Cardiac septum (tissue), 1 donor: ENCODE measurements around the gene NWD2. TPM values are rescaled to one million over a fixed set of nuclear protein-coding genes. Genes with fewer than 3 reads are reported as not detected.

Experiments used
- DNase-seq: peaks from one replicate; pipeline ENCODE4 v3.0.0-alpha.2; 2020; ENCODE audit warnings: low spot score
- intact Hi-C: fragments of 100-400 bp; cut with DNase I; formaldehyde crosslinking; loops from one replicate; pipeline ENCODE4 v1.14.0; 2022
- total RNA-seq: library from RNA; stranded (reverse); fragmentation: NEBNext Ultra II Directional; extraction: Animal tissue kit (Norgen Biotek cat#: 25700); gene quantifications from one replicate; pipeline ENCODE4 v1.2.1, GENCODE V29; 2021
- donor health status: DM: no; HTN: no; CAD: no.

The NWD2 gene
- total RNA-seq, 1 donor from 2014 or later: not detected

DNA sequence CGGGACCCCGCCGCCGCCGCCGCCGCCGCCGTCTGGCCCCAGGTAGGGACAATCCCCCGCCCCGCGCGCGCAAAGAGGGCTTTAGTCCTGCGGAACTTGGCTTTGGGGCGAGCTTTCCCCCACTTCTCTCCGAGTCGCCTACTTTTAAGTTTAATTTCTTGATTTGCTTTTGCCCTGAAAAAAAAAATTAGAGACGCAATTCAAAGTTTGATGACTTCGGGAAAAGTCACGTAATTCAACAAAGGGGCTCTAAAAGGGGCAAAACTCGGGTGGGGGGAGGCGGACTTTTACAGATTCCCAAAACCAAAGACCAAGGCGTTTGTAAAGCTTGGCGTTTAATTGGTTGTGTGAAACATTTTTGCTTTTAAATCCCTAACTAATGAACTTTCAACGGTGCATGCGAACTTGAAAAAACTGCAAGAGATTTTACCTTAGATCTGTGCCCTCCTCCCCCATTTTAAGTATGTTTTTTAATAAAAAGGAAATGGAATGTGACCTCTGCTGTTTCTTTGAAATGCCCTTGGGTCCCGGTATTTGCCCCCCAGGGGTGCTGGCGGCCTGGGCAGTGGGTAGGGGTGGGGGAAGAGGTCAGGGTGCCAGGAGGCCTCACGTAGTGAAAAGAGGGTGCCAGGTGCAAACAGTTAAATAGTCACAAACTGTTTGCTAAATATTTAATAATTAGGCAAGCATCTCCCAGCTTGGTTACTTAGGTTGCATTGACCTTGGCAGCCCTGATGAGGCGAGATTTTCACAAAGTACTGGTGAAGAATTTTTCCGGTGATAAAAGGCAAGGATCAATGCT is 209.7 kb downstream of the NWD2 start:
- intact Hi-C loops: loop anchor here (2.0 to 5.0 kb wide), 2 partner anchors 113 to 338 kb away; no protein-coding TSS in a partner anchor
- DNase-seq: no peak

DNA sequence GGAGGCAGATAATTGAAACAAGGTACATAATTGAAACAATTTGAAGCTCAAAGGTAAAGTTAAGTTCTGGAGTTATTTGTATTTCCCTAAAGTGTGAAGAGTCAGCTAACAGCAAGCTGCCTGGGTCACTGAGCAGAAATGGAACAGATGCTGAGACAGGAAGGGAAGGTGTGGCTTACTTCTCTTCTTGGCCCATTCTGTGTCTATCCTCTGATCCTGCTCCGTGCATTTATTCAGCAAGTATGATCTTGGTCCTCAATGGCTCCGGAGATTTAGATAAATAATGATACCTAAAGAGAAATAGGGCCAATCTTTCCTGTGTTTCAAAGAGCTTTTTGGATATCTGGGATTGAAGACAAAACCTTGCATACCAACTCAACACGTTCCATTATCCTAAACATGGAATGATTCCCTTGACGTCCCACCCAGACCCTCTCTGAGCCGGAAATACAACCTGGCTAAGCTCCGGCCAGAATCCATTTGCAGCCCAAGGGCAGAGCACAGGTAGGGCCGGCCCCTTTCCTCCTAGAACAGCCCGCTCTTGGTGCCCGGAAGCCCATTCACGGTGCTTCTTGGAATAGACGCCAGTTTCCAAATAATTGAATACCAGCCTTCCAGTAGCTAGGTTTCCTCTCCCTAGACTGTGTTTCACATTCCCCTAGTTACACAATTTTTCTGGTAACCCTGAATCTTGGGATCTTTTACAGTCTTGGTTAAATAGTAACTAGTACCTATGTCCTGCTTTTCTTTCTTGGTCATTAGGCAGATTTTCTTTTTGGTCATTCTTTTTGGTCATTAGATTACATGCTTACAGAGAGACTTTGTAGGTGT is 211.0 kb downstream of the NWD2 start:
- intact Hi-C loops: no loop called here
- DNase-seq: no peak

GRCh38 chr4:37461801-37462200 is 217.3 kb downstream of the NWD2 start:
- intact Hi-C loops: no loop called here
- no peak for DNase-seq

DNA sequence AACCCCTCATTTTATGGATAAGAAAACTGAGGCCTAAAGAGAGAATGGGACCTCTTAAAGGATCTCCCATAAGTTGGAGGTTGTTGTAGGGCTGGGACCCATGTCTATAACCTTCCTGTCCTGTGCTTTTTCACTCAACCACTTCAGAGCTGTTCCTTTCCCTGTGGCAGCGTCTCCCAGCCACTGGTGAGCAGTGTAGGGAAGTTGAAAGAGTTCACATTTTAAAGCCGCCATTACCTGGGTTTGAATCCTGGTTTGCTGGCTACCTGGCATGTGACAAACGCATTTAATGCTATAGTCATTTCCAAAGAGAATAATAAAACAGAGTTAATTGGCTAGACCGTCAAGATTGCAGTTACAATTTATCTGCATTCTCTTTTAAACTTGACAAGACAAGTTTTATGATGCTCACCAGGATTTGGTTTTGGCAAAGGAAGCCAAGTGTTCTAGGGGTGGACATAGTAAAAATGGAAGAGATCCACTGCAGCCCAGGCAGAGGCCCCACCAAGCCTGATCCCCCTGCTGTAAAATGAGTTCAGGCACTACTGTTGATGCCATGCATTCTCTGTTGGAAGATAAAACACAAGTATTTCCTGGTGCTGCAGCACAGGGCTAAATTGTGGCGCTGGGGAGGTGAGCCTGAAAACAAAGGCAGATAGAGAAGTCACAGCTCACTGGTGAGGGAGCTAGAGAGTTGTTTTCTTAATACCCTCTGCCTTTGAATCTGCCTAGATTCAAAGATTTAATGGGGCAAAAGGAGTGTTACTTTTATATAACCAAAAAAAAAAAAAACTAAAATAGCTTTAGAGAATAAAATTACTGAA is 218.7 kb downstream of the NWD2 start:
- intact Hi-C loops: no loop called here
- no peak for DNase-seq

DNA sequence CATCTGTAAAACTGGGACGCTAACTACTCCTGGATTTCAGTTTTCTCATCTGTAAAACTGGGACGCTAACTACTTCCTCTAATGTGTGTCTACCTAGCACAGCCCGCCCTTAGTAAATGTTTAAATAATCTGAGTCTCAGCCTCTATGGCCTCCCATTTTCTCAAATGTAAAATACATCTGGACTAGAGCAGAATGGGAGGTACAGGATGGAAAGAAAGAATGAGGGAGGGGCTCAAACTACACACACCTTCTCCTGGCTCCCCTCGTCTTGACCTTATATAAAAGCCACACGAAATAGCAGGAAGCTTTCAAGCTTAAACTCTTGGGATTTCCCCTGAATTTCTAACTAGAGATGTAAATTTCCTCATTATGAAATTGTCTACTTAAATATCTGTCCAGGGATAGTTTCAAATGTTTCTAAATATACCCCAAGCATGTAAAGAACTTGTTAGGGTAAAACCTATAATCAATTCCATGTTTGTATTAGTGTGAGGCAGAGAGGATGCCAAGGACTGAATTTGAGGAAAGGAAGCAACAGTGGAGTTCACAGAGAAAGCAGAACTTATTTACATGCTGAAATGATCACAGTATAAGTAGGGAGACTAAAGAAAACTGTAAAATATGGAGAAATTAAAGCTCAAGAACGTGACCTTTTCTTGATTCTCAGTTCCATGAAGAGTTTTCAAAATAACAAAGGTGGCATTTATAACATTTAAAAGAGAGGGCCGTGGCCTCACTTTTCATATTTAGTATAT is 220.0 kb downstream of the NWD2 start:
- no peak for DNase-seq
- intact Hi-C loops: no loop called here

DNA sequence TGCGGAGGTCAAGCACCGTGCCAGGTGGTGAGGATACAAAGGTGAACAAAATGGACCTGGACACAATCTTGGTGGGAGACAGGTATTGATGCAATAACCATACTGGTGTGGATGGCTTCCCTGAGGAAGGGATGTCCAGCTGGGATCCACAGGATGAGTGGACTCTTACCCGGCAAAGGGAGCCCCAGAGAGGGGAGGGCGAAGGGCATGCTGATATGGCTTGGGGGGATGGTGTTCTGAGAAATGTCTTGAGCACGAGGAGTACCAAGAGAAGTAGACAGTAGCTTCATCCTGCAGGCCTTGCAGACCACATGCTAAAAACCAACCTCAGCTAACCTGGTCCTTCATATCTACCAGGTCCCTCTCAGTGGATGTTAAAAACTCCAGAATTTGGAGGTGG is 220.8 kb downstream of the NWD2 start:
- intact Hi-C loops: no loop called here
- no peak for DNase-seq

DNA sequence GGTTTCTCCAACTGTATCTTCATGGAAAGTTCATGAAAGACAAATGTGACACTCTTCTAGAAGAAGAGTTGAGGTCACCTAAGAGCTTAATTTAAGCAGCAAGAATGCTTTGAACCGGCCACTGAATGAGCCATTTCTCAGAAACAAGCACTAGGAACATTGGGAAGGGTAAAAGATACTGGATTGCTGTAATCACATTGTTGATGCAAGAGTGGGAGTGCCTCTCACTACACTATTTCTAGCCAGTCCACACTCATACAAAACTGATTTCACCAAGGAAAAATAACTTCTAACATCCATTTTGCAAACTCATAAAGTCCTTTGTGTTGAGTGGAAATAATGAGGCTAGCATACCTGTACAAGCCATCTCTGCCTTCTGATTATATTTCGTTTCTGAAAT is 221.3 kb downstream of the NWD2 start:
- intact Hi-C loops: no loop called here
- DNase-seq: no peak

- DNase-seq: no peak
- intact Hi-C loops: no loop called here
Observed at GRCh38 chr4:37467223-37467622, 222.7 kb downstream of the NWD2 start.

DNA sequence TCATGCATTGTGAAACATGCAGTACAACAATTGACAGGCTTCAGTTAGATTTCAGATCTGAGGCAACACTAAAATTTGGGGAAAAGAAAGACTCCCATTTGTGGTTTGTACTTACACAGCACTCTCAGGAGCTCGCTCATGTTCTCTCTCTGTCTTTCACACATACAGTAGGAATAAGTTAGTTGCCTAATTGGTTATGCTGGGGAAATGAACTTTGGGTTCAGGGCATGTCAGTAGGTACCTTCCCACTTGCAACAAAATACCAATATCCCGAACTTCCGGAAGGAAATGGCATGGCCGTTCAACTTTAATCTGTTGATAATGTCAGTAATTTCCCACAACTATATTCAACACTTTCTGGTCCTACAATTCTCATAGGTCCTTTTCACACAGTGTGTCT is 223.3 kb downstream of the NWD2 start:
- DNase-seq: no peak
- intact Hi-C loops: no loop called here

- intact Hi-C loops: no loop called here
- DNase-seq: no peak
Observed at GRCh38 chr4:37469286-37469685, 224.7 kb downstream of the NWD2 start.

- no peak for DNase-seq
- intact Hi-C loops: no loop called here
Observed at GRCh38 chr4:37470245-37470644, 225.7 kb downstream of the NWD2 start.

GRCh38 chr4:37471093-37471492 is 226.6 kb downstream of the NWD2 start:
- intact Hi-C loops: no loop called here
- no peak for DNase-seq

DNA sequence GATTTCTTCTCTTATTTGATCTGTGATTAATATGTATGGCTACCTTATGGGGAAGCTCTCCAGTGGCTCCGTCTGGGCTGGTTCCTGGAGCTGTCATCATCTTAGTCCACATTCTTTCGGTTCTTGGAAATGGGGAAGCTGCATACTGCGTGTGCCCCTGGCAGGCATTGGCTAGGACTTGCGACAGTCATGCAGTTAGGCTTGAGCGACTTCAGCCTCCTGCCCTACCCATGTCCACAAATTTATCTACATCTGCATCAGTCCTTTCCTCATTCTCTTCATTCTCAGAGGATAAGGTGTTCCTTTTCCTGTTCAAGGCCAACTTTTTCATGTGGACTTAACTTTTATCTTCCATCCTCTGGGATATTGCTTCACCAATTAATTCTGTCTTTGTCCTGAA is 227.4 kb downstream of the NWD2 start:
- no peak for DNase-seq
- intact Hi-C loops: no loop called here

DNA sequence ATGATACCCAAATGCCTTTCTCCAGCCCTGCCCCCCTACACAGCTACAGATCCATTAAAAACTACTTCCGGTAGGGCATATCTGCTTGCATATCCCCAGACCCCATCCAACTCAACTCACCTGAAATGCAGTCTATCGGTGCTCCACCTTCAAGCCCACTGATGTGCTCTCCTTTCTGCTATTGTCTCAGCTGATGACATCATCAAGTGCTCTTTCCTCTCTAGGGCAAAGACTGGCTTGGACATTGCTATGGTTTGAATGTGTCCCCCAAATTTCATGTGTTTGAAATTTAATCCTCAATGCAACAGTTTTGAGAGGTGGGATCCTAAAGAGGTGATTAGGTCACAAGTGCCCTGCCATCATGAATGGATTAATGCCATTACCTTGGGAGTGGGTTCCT is 229.3 kb downstream of the NWD2 start:
- intact Hi-C loops: no loop called here
- no peak for DNase-seq

DNA sequence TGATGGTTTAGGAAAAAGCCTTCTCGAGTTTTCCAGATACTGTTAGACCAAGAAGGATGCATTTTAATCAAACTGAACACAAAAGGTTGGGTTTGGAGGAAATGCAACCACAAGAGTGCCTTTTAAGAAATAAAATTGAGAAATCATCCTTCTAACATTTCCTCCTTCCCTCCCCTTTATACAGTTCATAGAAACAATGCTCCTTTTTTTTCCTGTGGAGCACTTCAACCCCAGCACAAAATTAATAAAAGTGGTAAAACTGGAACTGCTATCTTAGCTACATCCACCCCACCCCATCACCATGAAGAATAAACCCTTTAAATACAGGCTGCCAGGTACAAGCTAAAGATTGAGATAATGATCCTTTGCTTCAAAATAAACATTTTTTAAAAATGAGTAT is 230.5 kb downstream of the NWD2 start:
- no peak for DNase-seq
- intact Hi-C loops: no loop called here

DNA sequence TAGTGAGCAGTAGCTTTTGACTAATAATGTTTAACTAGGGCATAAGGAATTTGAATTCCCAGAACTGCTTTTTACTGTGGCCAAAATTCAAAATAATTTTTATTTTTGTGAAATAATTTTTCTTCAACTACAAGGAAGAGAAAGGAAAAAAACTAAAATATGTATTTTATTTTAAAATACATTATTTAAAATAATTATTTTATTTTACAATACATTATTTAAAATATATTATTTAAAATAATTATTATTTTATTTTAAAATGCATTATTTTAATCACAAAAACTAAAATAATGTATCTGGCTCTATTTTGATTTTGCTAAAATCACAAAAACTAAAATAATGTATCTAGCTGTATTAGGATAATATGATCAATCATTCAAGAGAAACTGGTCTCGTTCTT is 231.2 kb downstream of the NWD2 start:
- intact Hi-C loops: no loop called here
- DNase-seq: no peak

- intact Hi-C loops: no loop called here
- DNase-seq: no peak
Observed at GRCh38 chr4:37476256-37476655, 231.7 kb downstream of the NWD2 start.

- intact Hi-C loops: no loop called here
- no peak for DNase-seq
Observed at GRCh38 chr4:37476691-37477090, 232.1 kb downstream of the NWD2 start.

DNA sequence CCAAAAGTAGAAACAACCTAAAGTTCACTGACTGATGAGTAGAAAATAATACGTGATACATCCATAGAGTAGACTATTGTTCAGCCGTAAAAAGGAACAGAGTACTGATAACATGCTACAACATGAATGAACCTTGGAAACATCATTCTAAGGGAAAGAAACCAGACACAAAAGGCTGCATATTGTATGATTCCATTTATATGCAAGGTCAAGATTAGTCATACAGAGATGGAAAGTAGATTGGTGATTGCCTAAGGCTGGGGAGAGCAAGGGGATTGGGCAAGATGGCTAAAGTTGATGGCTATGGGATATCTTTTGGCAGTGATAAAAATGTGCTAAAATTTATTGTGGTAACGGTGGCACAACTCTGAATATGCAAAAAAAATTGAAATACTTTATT is 232.6 kb downstream of the NWD2 start:
- intact Hi-C loops: no loop called here
- no peak for DNase-seq

DNA sequence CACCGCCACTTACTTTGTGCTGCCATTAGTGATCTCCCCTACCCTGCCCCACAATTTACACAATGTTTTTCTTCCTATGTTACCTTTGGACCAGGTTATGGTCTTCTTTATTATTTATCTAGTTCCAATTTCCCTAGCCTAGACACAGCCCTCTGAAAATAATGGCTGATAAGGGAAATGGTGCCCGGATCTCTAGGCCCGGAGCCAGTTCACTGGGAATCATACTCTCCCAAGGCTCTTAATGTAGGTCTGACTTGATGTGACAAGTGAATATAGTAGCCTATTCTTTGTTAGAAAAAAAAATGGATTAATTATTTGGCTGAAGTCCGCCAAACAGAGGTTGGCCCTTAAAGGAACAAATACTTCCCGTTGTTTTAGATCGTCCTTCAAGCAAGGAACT is 233.6 kb downstream of the NWD2 start:
- DNase-seq: no peak
- intact Hi-C loops: no loop called here
